ENCODE data around the gene ARMC5.

The ARMC5 gene

GRCh38 chr16:31459687-31460581 is 633 bp downstream of the ARMC5 start:
- H3K4me2 ChIP-seq (ENCODE audit: low read length, poor library complexity, severe bottlenecking): peak overlapping the region; percentile 62
- peak; percentile 99 for DNase-seq

GRCh38 chr16:31460582-31461002 is 1.3 kb downstream of the ARMC5 start:
- no peak overlapping the region for H2AFZ ChIP-seq (ENCODE audit: low read depth, low read length)
- H3K18ac ChIP-seq (ENCODE audit: low read depth in 1 of 2, low read length in 2 of 2): no peak overlapping the region
- no peaks in the 10 kb centered on the region for H3K27me3 ChIP-seq (ENCODE audit: control insufficient read depth in 1 of 2, insufficient read depth in 1 of 2, low read length in 2 of 2)
- H3K23ac ChIP-seq (ENCODE audit: low read length in 2 of 2): no peak overlapping the region
- H2BK12ac ChIP-seq (ENCODE audit: low read length in 2 of 2): no peak overlapping the region
- no peak overlapping the region for H2BK5ac ChIP-seq (ENCODE audit: low read depth, low read length, poor library complexity, severe bottlenecking)
- peaks cover 48% of the 10 kb centered on the region in 2 experiments for H3K36me3 ChIP-seq (ENCODE audit: control insufficient read depth in 1 of 2, insufficient read depth in 2 of 2, low read depth in 1 of 2, low read length in 2 of 2)
- H3K4me2 ChIP-seq (ENCODE audit: low read length, poor library complexity, severe bottlenecking): peak overlapping the region; percentile 62
- H3K9ac ChIP-seq (ENCODE audit: low read length): peak overlapping the region; percentile 91
- no peak overlapping the region for H4K8ac ChIP-seq (ENCODE audit: low read length)
- no peak overlapping the region for H2AK5ac ChIP-seq (ENCODE audit: low read length, severe bottlenecking)
- H4K91ac ChIP-seq (ENCODE audit: low read length): no peak overlapping the region
- H3K4ac ChIP-seq (ENCODE audit: low read depth in 1 of 2, low read length in 2 of 2): peak overlapping the region in 1 of 2 experiments; percentile 29
- peaks cover 33% of the 10 kb centered on the region for H3K79me1 ChIP-seq (replicated peaks; ENCODE audit: low read length, poor library complexity, severe bottlenecking)
- peak; percentile 81 for DNase-seq
- no peak overlapping the region for H2BK120ac ChIP-seq (ENCODE audit: low read depth, low read length)
- no peak overlapping the region for H2BK15ac ChIP-seq (ENCODE audit: low read depth, poor library complexity, severe bottlenecking)
- H3K4me3 ChIP-seq (ENCODE audit: insufficient read depth in 1 of 2, low read depth in 1 of 2, low read length in 2 of 2): peak overlapping the region in 1 of 2 experiments; percentile 79
- no peak overlapping the region for H3K27ac ChIP-seq (ENCODE audit: low read length, poor library complexity, severe bottlenecking)
- H3K9me3 ChIP-seq (ENCODE audit: control insufficient read depth, low read length): no peaks in the 10 kb centered on the region
- WGBS: 97% methylated on average over 3 of the region's 8 CpGs
- H3K4me1 ChIP-seq (ENCODE audit: control insufficient read depth, insufficient read depth, low read depth, low read length): peaks cover 24% of the 10 kb centered on the region
- H3K14ac ChIP-seq (ENCODE audit: low read length in 2 of 2): no peak overlapping the region

More at GRCh38 chr16:31459687-31460581, 633 bp downstream of the ARMC5 start:
- Histone ChIP-seq H3K23ac (ENCODE audit: low read length in 2 of 2) (no peak overlapping the region), H2BK5ac (ENCODE audit: low read depth, low read length, poor library complexity, severe bottlenecking) (peak overlapping the region; percentile 99), H3K14ac (ENCODE audit: low read length in 2 of 2) (peak overlapping the region in 1 of 2 experiments; percentile 97), H4K91ac (ENCODE audit: low read length) (peak overlapping the region; percentile 99), H2BK120ac (ENCODE audit: low read depth, low read length) (peak overlapping the region; percentile 93), H3K9ac (ENCODE audit: low read length) (peak overlapping the region; percentile 99), H3K9me3 (ENCODE audit: control insufficient read depth, low read length) (no peaks in the 10 kb centered on the region), H3K27me3 (ENCODE audit: control insufficient read depth in 1 of 2, insufficient read depth in 1 of 2, low read length in 2 of 2) (no peaks in the 10 kb centered on the region), H2AK5ac (ENCODE audit: low read length, severe bottlenecking) (no peak overlapping the region), H3K4me1 (ENCODE audit: control insufficient read depth, insufficient read depth, low read depth, low read length) (peaks cover 27% of the 10 kb centered on the region), H3K36me3 (ENCODE audit: control insufficient read depth in 1 of 2, insufficient read depth in 2 of 2, low read depth in 1 of 2, low read length in 2 of 2) (peaks cover 45 to 50% of the 10 kb centered on the region in 2 experiments), H2AFZ (ENCODE audit: low read depth, low read length) (peak overlapping the region; percentile 95), H3K27ac (ENCODE audit: low read length, poor library complexity, severe bottlenecking) (peak overlapping the region; percentile 95), H2BK15ac (ENCODE audit: low read depth, poor library complexity, severe bottlenecking) (peak overlapping the region; percentile 100), H4K8ac (ENCODE audit: low read length) (peak overlapping the region; percentile 97), H3K79me1 (replicated peaks; ENCODE audit: low read length, poor library complexity, severe bottlenecking) (peaks cover 37% of the 10 kb centered on the region), H3K18ac (ENCODE audit: low read depth in 1 of 2, low read length in 2 of 2) (peak overlapping the region; percentile 100), H3K4me3 (ENCODE audit: insufficient read depth in 1 of 2, low read depth in 1 of 2, low read length in 2 of 2) (peak overlapping the region; percentile 79 to 87), H3K4ac (ENCODE audit: low read depth in 1 of 2, low read length in 2 of 2) (peak overlapping the region; percentile 96 to 99), H2BK12ac (ENCODE audit: low read length in 2 of 2) (peak overlapping the region in 1 of 2 experiments; percentile 75)
- WGBS: 9% methylated on average over 55 of the region's 61 CpGs

GRCh38 chr16:31461201-31461920 is 2.1 kb downstream of the ARMC5 start:
- 91% methylated on average over 5 of the region's 10 CpGs for WGBS
- Histone ChIP-seq H3K4me3 (ENCODE audit: insufficient read depth in 1 of 2, low read depth in 1 of 2, low read length in 2 of 2) (no peak overlapping the region), H3K4me1 (ENCODE audit: control insufficient read depth, insufficient read depth, low read depth, low read length) (peaks cover 22% of the 10 kb centered on the region), H3K36me3 (ENCODE audit: control insufficient read depth in 1 of 2, insufficient read depth in 2 of 2, low read depth in 1 of 2, low read length in 2 of 2) (peaks cover 47 to 52% of the 10 kb centered on the region in 2 experiments), H3K18ac (ENCODE audit: low read depth in 1 of 2, low read length in 2 of 2) (no peak overlapping the region), H2BK120ac (ENCODE audit: low read depth, low read length) (no peak overlapping the region), H3K9me3 (ENCODE audit: control insufficient read depth, low read length) (no peaks in the 10 kb centered on the region), H2BK15ac (ENCODE audit: low read depth, poor library complexity, severe bottlenecking) (no peak overlapping the region), H3K14ac (ENCODE audit: low read length in 2 of 2) (no peak overlapping the region), H2BK5ac (ENCODE audit: low read depth, low read length, poor library complexity, severe bottlenecking) (no peak overlapping the region), H3K4ac (ENCODE audit: low read depth in 1 of 2, low read length in 2 of 2) (no peak overlapping the region), H3K27me3 (ENCODE audit: control insufficient read depth in 1 of 2, insufficient read depth in 1 of 2, low read length in 2 of 2) (no peaks in the 10 kb centered on the region), H2BK12ac (ENCODE audit: low read length in 2 of 2) (no peak overlapping the region), H3K23ac (ENCODE audit: low read length in 2 of 2) (no peak overlapping the region), H3K79me1 (replicated peaks; ENCODE audit: low read length, poor library complexity, severe bottlenecking) (peaks cover 34% of the 10 kb centered on the region), H2AK5ac (ENCODE audit: low read length, severe bottlenecking) (peak overlapping the region; percentile 47), H3K4me2 (ENCODE audit: low read length, poor library complexity, severe bottlenecking) (no peak overlapping the region), H4K8ac (ENCODE audit: low read length) (no peak overlapping the region), H4K91ac (ENCODE audit: low read length) (no peak overlapping the region), H3K9ac (ENCODE audit: low read length) (peak overlapping the region; percentile 91), H2AFZ (ENCODE audit: low read depth, low read length) (no peak overlapping the region), H3K27ac (ENCODE audit: low read length, poor library complexity, severe bottlenecking) (no peak overlapping the region)
- no peak for DNase-seq

Measured in mesenchymal stem cell (in vitro differentiated cells and primary cell).